ENCODE results near the gene UCN2.

The UCN2 gene

DNA sequence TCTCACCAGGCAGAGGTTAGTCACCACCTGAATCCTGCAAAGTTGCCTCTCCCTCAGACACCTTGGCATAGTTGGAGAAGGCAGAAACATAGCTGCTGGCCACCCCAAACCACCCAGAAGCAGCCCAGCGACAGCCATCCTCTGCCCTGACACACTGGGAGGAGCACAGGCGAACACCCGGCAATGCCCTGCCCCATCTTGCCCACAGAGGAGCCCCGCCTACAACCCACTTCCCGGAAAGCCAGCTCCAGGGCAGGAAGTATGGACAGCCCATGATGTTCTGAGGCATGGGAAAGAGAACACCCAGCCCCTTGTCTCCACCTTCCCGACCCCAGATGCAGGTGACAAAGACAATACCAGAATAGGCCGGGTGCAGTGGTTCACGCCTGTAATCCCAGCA is 47.0 kb downstream of the UCN2 start:
- ATAC-seq (replicated peaks; ENCODE audit: extremely low read depth, poor library complexity, severe bottlenecking) (no peak), DNase-seq (ENCODE audit: low spot score in 2 of 2) (no peak)
- H3K27me3 Mint-ChIP-seq, result no peaks in the 10 kb centered on the region
- peaks cover 32% of the 10 kb centered on the region for H3K4me1 Mint-ChIP-seq
- H3K9me3 Mint-ChIP-seq, result no peaks in the 10 kb centered on the region
- H3K4me3 Mint-ChIP-seq, result peak overlapping the region; percentile 13
- H3K27ac Mint-ChIP-seq (ENCODE audit: low read depth), result no peak overlapping the region
- no peaks in the 10 kb centered on the region for H3K36me3 Mint-ChIP-seq (ENCODE audit: insufficient read depth)

DNA sequence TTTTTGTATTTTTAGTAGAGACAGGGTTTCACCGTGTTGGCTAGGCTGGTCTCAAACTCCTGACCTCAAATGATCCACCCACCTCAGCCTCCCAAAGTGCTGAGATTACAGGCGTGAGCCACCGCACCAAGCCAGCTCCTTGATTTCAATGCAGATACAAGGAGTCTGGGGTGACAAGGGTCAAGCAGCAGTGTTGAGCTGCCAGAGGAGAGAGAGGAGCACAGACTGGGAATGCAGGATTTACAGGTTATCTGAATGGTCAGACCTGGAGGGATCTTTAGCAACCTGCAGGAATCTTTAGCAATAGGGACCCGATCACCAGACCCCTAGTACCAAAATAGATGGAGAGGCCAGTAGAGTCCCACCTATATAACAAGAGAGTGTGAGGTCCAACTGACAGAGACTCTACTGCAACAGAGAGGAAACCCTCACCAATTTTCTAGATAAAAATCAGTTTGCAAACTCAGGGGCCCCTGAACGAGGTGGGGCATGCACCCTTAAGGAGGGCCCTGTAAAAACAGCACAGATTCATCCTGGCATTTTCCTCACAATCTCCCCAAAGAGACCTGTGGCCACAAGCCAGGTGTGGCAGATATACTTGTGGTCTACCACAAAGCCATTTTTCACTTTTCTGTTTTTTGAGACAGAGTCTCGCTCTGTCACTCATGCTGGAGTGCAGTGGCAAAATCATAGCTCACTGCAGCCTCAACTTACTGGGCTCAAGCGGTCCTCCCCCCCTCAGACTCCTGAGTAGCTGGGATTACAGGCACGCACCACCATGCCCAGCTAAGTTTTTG is 49.0 kb downstream of the UCN2 start:
- H3K4me1 Mint-ChIP-seq, result peaks cover 32% of the 10 kb centered on the region
- H3K9me3 Mint-ChIP-seq, result no peaks in the 10 kb centered on the region
- no peak overlapping the region for H3K27ac Mint-ChIP-seq (ENCODE audit: low read depth)
- DNase-seq (ENCODE audit: low spot score in 2 of 2) (no peak), ATAC-seq (replicated peaks; ENCODE audit: extremely low read depth, poor library complexity, severe bottlenecking) (peak; percentile 40)
- H3K4me3 Mint-ChIP-seq, result peak overlapping the region; percentile 36
- H3K27me3 Mint-ChIP-seq, result no peaks in the 10 kb centered on the region
- no peaks in the 10 kb centered on the region for H3K36me3 Mint-ChIP-seq (ENCODE audit: insufficient read depth)
